Kidney (tissue), 14 donors: Measurements from ENCODE around the gene CIART. TPM values are rescaled to one million over a fixed set of nuclear protein-coding genes. Genes with fewer than 3 reads are reported as not detected.

Source experiments
- DNase-seq, 5 donors: peaks; one replicate each; pipeline ENCODE4 v3.0.0-alpha.2; 2013 to 2020
- FAIRE-seq: peaks from 2 replicates; lab custom pipeline; 2012; peaks lifted over from hg19 to GRCh38; lab: Jason Lieb, UNC
- H3K27ac ChIP-seq, 2 donors: one replicate each; pipeline ENCODE4 v1.7.0; 2013; ENCODE audit warnings: low read depth in 2 of 2, low read length in 2 of 2, inconsistent platforms in 1 of 2
- H3K27me3 ChIP-seq: one replicate; pipeline ENCODE4 v1.7.1; 2013; ENCODE audit warnings: low read length, inconsistent platforms; ENCODE audit not compliant: control insufficient read depth, insufficient read depth
- H3K36me3 ChIP-seq, 3 donors: one replicate each; pipeline versions ENCODE4 v1.7.0 to v1.7.1; 2013; ENCODE audit warnings: low read length in 3 of 3, control low read depth in 1 of 3, inconsistent platforms in 1 of 3; ENCODE audit not compliant: insufficient read depth in 3 of 3, control insufficient read depth in 2 of 3
- H3K4me1 ChIP-seq, 3 donors: one replicate each; pipeline versions ENCODE4 v1.7.0 to v1.7.1; 2013; ENCODE audit warnings: low read length in 3 of 3, inconsistent platforms in 1 of 3, low read depth in 1 of 3; ENCODE audit not compliant: control insufficient read depth in 2 of 3, insufficient read depth in 2 of 3
- H3K4me3 ChIP-seq, 3 donors: one replicate each; pipeline versions ENCODE4 v1.7.0 to v1.8.1; 2013; ENCODE audit warnings: low read length in 3 of 3, control low read depth in 1 of 3, inconsistent platforms in 1 of 3
- H3K9ac ChIP-seq, 3 donors: one replicate each; pipeline versions ENCODE4 v1.7.0 to v1.7.1; 2013; ENCODE audit warnings: low read length in 3 of 3, control low read depth in 1 of 3, inconsistent platforms in 1 of 3
- H3K9me3 ChIP-seq, 3 donors: one replicate each; pipeline versions ENCODE4 v1.7.0 to v1.7.1; 2013; ENCODE audit warnings: low read length in 3 of 3, control low read depth in 1 of 3, inconsistent platforms in 1 of 3; ENCODE audit not compliant: control insufficient read depth in 2 of 3, insufficient read depth in 1 of 3
- CTCF ChIP-seq: IDR thresholded peaks from 3 replicates; pipeline ENCODE4 v1.5.1; 2012; ENCODE audit warnings: mild to moderate bottlenecking, moderate library complexity, borderline replicate concordance; ENCODE audit not compliant: insufficient read depth; ENCODE audit errors: extremely low read depth
- intact Hi-C: fragments of 100-400 bp; cut with DNase I; formaldehyde crosslinking; loops from one replicate; pipeline ENCODE4 v1.11.1; 2022
- polyA plus RNA-seq: library from polyadenylated mRNA; stranded (reverse); fragments of 350-450 nt; fragmentation: Illumina TruSeq; extraction: RNeasy Lipid Tissue Mini Kit (QIAGEN cat#74804); gene quantifications from one replicate; pipeline ENCODE4 v1.2.3, GENCODE V29; 2014; ENCODE audit warnings: low read depth, low replicate concordance; ENCODE audit not compliant: insufficient read depth
- total RNA-seq: library from RNA; stranded (reverse); fragmentation: NEBNext Ultra II Directional; extraction: Animal tissue kit (Norgen Biotek cat#: 25700); gene quantifications from one replicate; pipeline ENCODE4 v1.2.1, GENCODE V29; 2021
- donor health status: control.
- donor health status: control.
- donor health status: control.
- donor health status: control.
- donor health status: control.
- donor health status: DM: yes; HTN: yes; CAD: no.
- donor health status: Normal renal cell carcinoma (clear cell type).

CIART gene
- total and polyA plus RNA-seq, 2 donors from 2014 or later, result 8.8 to 9.1 TPM

GRCh38 chr1:150256554-150257341 lies 25.6 kb upstream of the CIART start:
- Histone ChIP-seq H3K36me3 (no peaks in the 10 kb centered on the region), H3K9me3 (no peaks in the 10 kb centered on the region), H3K27me3 (no peaks in the 10 kb centered on the region), H3K27ac (no peak overlapping the region), H3K4me3 (no peak overlapping the region), H3K4me1 (peaks cover 2 to 14% (median 14%) of the 10 kb centered on the region in 3 donors), H3K9ac (peak overlapping the region in 2 of 3 donors; percentile 20 to 45)
- intact Hi-C loops, result no loop called here
- no peak for FAIRE-seq
- DNase-seq, result peak in 4 of 5 donors; percentile 44 to 76 (median 57)
- no peak for TF ChIP-seq CTCF

GRCh38 chr1:150257624-150258585 lies 24.4 kb upstream of the CIART start, which contains the start of gene CA14:
Gene CA14, plus strand, starts transcription at chr1:150257774. Its CDS starts 355 bp downstream, at chr1:150258129.
- Histone ChIP-seq H3K27ac (no peak within 1 kb of the TSS), H3K9me3 (no peaks in the 10 kb centered on the region), H3K4me1 (peaks cover 2 to 14% (median 14%) of the 10 kb centered on the region in 3 donors), H3K4me3 (peak within 1 kb of the TSS in 1 of 3 donors; percentile 13), H3K36me3 (no peaks in the 10 kb centered on the region), H3K9ac (peak within 1 kb of the TSS in 2 of 3 donors; percentile 20 to 45), H3K27me3 (no peaks in the 10 kb centered on the region)
- DNase-seq (peak in 4 of 5 donors; percentile 67 to 77 (median 70)), FAIRE-seq (no peak)
- intact Hi-C loops, result no loop called here
- TF ChIP-seq CTCF, result no peak

- Histone ChIP-seq H3K4me1 (peaks cover 2 to 14% (median 14%) of the 10 kb centered on the region in 3 donors), H3K4me3 (no peak overlapping the region), H3K27ac (no peak overlapping the region), H3K9me3 (no peaks in the 10 kb centered on the region), H3K27me3 (no peaks in the 10 kb centered on the region), H3K36me3 (no peaks in the 10 kb centered on the region), H3K9ac (no peak overlapping the region)
- peak in 1 of 5 donors; percentile 40 for DNase-seq
- TF ChIP-seq CTCF, result no peak
- FAIRE-seq, result no peak
- intact Hi-C loops, result no loop called here
These were observed 23.1 kb upstream of the CIART start for GRCh38 chr1:150259217-150259616.
